ENCODE data around the gene CSF2. TPM values are rescaled to one million over a fixed set of nuclear protein-coding genes. Genes with fewer than 3 reads are reported as not detected.

CSF2 gene
- total RNA-seq, 2 experiments from 2014 or later, result 61.5 to 64.1 TPM

DNA sequence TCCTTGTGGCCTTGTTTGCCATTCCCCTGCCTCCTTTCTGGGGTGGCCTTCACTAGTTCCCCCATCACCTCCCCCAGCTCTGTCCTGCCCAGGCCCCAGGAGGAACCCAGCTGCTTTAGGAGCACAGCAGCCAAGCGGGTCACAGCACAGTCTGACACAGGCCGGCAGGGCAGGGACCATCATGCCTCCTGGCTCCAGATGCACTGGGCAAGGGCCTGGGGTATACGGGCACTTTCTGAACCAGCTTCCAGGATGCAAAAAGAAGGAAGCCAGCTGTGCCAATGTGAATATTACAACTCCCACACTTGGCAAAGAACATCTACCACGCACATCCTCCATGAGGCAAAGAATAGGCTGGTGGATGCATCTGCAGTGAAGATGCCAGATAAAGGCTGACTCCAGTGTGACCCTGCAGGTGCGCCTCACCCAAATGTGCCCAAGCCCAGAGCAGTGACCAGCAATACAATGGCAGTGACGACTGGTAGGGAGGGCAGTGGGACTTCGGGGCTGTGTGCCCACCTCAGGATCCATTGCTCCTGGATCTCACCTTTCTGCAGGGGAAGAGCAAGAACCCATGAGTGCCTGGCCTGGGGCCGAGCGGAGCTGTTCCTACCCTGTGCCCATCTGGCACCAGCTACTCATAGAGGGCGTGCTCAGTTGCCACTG, 19.4 kb upstream of the CSF2 start:
- peaks cover 26% of the 10 kb centered on the region for H3K4me1 Mint-ChIP-seq (ENCODE audit: low read depth)
- no peak overlapping the region for H3K27ac Mint-ChIP-seq
- H3K27me3 Mint-ChIP-seq, result no peaks in the 10 kb centered on the region
- intact Hi-C loops (cut with micrococcal nuclease), result loop anchor here (10.0 kb wide), 1 partner anchor 79 kb away; no protein-coding TSS in a partner anchor
- TF ChIP-seq, protein P1, sequence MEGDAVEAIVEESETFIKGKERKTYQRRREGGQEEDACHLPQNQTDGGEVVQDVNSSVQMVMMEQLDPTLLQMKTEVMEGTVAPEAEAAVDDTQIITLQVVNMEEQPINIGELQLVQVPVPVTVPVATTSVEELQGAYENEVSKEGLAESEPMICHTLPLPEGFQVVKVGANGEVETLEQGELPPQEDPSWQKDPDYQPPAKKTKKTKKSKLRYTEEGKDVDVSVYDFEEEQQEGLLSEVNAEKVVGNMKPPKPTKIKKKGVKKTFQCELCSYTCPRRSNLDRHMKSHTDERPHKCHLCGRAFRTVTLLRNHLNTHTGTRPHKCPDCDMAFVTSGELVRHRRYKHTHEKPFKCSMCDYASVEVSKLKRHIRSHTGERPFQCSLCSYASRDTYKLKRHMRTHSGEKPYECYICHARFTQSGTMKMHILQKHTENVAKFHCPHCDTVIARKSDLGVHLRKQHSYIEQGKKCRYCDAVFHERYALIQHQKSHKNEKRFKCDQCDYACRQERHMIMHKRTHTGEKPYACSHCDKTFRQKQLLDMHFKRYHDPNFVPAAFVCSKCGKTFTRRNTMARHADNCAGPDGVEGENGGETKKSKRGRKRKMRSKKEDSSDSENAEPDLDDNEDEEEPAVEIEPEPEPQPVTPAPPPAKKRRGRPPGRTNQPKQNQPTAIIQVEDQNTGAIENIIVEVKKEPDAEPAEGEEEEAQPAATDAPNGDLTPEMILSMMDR (IDR thresholded peaks at IDR 0.05), result no peak
- ChIA-PET POLR2A (interaction anchor here (1.6 kb wide), 1 partner anchor 34 kb away, joined by 3 read pairs; no protein-coding TSS in a partner anchor), CTCF (interaction anchor here (1.3 to 2.4 kb wide), 2 partner anchors 9 to 47 kb away, joined by 4 to 18 read pairs; no protein-coding TSS in a partner anchor)
- no peak overlapping the region for H3K4me3 Mint-ChIP-seq
- no peaks in the 10 kb centered on the region for H3K36me3 Mint-ChIP-seq (ENCODE audit: low read depth)
- H3K9me3 Mint-ChIP-seq, result no peaks in the 10 kb centered on the region
- DNase-seq (no peak), ATAC-seq (no peak)

DNA sequence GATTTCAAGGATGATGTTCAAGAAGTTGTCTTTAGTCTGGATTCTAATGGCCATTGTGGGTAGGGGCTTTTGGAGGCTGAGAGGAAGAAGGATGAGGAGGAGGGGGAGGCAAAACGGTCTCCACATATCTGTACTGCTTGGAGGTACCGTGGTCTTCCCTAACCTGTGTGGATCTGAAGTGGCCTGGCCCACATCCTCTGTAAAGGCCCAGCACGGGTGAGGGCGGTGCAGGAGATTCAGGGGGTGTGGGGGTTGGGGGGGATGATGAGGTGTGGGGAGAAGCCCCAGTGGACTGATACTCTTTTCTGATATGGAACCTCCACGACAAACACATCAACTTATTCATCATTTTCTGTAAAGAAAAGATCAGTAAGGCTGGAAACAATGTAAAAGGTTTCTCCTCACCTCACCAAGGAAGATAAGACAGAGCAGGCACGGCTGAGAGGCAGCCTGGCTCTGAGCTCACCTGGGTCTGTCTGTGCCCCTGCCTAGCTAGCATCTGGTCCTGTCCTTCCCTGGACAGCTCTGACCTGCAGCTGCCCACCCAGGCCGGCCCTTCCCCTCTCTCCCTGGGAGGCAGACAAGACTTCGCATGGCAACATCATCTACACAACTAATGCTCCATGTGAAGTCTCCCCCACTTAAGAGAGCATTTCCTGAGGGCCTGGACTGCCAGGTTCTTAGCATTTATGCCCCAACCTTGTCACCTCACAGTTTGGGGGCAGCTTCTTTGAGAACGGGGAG, 18.7 kb upstream of the CSF2 start:
- ATAC-seq (no peak), DNase-seq (no peak)
- no peaks in the 10 kb centered on the region for H3K27me3 Mint-ChIP-seq
- H3K36me3 Mint-ChIP-seq (ENCODE audit: low read depth), result no peaks in the 10 kb centered on the region
- intact Hi-C loops (cut with micrococcal nuclease), result loop anchor here (5.0 to 10.0 kb wide), 2 partner anchors 33 to 80 kb away; no protein-coding TSS in a partner anchor
- CTCF ChIA-PET, result interaction anchor here (0.9 to 2.4 kb wide), 4 partner anchors 8 to 184 kb away, joined by 3 to 18 read pairs (median 8); no protein-coding TSS in a partner anchor
- TF ChIP-seq, protein P1 (IDR thresholded peaks at IDR 0.05), result no peak
- H3K27ac Mint-ChIP-seq, result no peak overlapping the region
- POLR2A ChIA-PET, result interaction anchor here (1.6 kb wide), 1 partner anchor 35 kb away, joined by 3 read pairs; no protein-coding TSS in a partner anchor
- peaks cover 30% of the 10 kb centered on the region for H3K4me1 Mint-ChIP-seq (ENCODE audit: low read depth)
- H3K9me3 Mint-ChIP-seq, result no peaks in the 10 kb centered on the region
- H3K4me3 Mint-ChIP-seq, result no peak overlapping the region

DNA sequence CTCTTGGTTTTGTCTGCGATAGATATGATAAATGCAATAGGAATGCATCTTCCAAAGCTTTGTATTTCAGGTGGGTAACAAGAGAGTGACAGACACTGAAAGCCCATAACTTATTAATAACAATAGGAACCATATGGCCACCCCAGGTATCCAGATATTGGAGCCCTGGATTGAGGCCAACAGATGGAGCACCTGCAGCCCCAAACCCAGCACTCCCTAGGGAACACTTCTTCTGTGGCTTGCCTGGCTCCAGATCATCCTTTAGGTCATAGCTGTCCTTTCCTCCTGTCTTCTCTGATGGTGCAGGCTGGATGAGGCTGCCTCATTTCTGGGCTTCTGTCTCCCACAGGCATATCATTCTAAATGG, 18.2 kb upstream of the CSF2 start:
- Mint-ChIP-seq H3K4me3 (no peak overlapping the region), H3K36me3 (ENCODE audit: low read depth) (no peaks in the 10 kb centered on the region), H3K27ac (no peak overlapping the region), H3K4me1 (ENCODE audit: low read depth) (peaks cover 30% of the 10 kb centered on the region), H3K9me3 (no peaks in the 10 kb centered on the region), H3K27me3 (no peaks in the 10 kb centered on the region)
- intact Hi-C loops (cut with micrococcal nuclease), result loop anchor here (5.0 to 10.0 kb wide), 2 partner anchors 33 to 81 kb away; no protein-coding TSS in a partner anchor
- CTCF ChIA-PET, result interaction anchor here (0.9 to 1.6 kb wide), 3 partner anchors 8 to 183 kb away, joined by 3 to 9 read pairs (median 6); no protein-coding TSS in a partner anchor
- TF ChIP-seq, protein P1 (IDR thresholded peaks at IDR 0.05), result no peak
- POLR2A ChIA-PET, result interaction anchor here (0.6 to 1.6 kb wide), 2 partner anchors 36 to 360 kb away, joined by 3 read pairs; no protein-coding TSS in a partner anchor
- DNase-seq (no peak), ATAC-seq (no peak)

DNA sequence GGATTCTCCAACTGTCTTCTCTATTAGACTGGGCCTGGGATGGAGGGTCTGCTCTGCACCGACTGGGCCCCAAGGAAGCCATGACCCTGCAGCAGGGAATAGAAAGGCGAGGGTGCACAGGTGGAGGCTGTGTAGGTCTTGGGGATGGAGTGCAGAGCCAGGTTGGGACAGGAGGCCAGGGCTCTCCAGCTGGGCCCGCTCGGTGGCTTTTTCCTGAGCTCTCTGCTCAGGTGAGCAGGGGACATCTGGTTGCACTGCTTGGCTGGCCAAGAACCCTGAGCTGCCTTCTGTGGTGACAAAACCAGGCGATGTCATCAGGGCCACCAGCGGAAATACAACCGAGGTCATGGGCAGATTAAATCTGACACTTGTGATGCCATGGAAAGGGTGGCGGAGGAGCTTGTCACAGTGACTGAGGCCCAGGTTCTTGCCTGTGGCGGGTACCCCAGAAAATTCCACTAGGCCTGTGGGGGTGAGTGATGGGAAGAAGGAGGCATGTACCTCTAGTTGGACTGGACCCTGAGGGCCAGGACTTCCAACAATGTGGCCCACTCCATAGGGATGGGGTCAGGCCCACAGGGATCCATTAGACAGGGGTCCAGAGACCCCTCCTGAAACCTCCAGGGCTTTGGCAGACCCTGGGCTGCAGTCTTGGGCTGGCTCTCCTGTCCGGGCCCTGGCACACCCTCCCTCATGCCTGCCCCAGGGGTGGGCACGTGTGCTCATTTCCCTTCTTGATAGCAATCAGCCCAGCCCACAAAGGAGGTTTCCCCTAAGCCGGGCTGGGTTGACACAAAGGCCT, 17.6 kb upstream of the CSF2 start:
- peak; percentile 80 for ATAC-seq
- Mint-ChIP-seq H3K36me3 (ENCODE audit: low read depth) (no peaks in the 10 kb centered on the region), H3K4me1 (ENCODE audit: low read depth) (peaks cover 30% of the 10 kb centered on the region), H3K4me3 (no peak overlapping the region), H3K9me3 (no peaks in the 10 kb centered on the region), H3K27ac (peak overlapping the region; percentile 40), H3K27me3 (no peaks in the 10 kb centered on the region)
- POLR2A ChIA-PET, result interaction anchor here (0.6 to 1.6 kb wide), 4 partner anchors 14 to 812 kb away, joined by 3 read pairs; no protein-coding TSS in a partner anchor
- intact Hi-C loops (cut with micrococcal nuclease), result loop anchor here (5.0 to 10.0 kb wide), 2 partner anchors 34 to 81 kb away; no protein-coding TSS in a partner anchor
- DNase-seq, result peak; percentile 59
- CTCF ChIA-PET, result interaction anchor here (0.9 to 1.6 kb wide), 3 partner anchors 7 to 183 kb away, joined by 3 to 9 read pairs (median 6); no protein-coding TSS in a partner anchor
- TF ChIP-seq, protein P1 (IDR thresholded peaks at IDR 0.05), result no peak
